Natural killer cell (primary cell): ENCODE results near the gene GSTA2. TPM values are rescaled to one million over a fixed set of nuclear protein-coding genes. Genes with fewer than 3 reads are reported as not detected.

Source experiments
- ATAC-seq, 3 donors: fragments of 150-1000 bp in 2 of 3; fragments of 200-7000 bp in 1 of 3; cut with Tn5 transposase; 1 replicate in 1 of 3; 2 replicates in 2 of 3; pipeline ENCODE4 v1.10.0; 2021; ENCODE audit warnings: mild to moderate bottlenecking in 2 of 3, moderate library complexity in 2 of 3
- DNase-seq, 2 donors: peaks; one replicate each; pipeline versions ENCODE4 v3.0.0 to v3.0.0-alpha.2; 2013 to 2021; ENCODE audit warnings: mixed read lengths in 1 of 2
- H3K27ac ChIP-seq: one replicate; pipeline ENCODE4 v1.5.1; 2013; ENCODE audit warnings: mild to moderate bottlenecking, low read length
- H3K27me3 ChIP-seq: one replicate; pipeline ENCODE4 v1.6.1; 2013; ENCODE audit warnings: low read length; ENCODE audit not compliant: control insufficient read depth, insufficient read depth
- H3K36me3 ChIP-seq: one replicate; pipeline ENCODE4 v1.6.1; 2013; ENCODE audit warnings: low read length; ENCODE audit not compliant: control insufficient read depth, insufficient read depth
- H3K4me1 ChIP-seq: one replicate; pipeline ENCODE4 v1.6.1; 2013; ENCODE audit warnings: low read length; ENCODE audit not compliant: control insufficient read depth, insufficient read depth
- H3K4me3 ChIP-seq: one replicate; pipeline ENCODE4 v1.5.1; 2013; ENCODE audit warnings: low read length
- H3K9me3 ChIP-seq: one replicate; pipeline ENCODE4 v1.6.1; 2013; ENCODE audit warnings: low read length; ENCODE audit not compliant: control insufficient read depth, insufficient read depth
- H3K27ac Mint-ChIP-seq, 2 donors: one replicate each; pipeline ENCODE4 v1.8.0; 2022; ENCODE audit warnings: mild to moderate bottlenecking in 2 of 2, mixed read lengths in 2 of 2, moderate library complexity in 1 of 2
- H3K27me3 Mint-ChIP-seq, 2 donors: one replicate each; pipeline ENCODE4 v1.8.0; 2022; ENCODE audit warnings: low read depth in 2 of 2, mixed read lengths in 2 of 2
- H3K36me3 Mint-ChIP-seq: one replicate; pipeline ENCODE4 v1.8.0; 2022; ENCODE audit warnings: mixed read lengths
- H3K4me1 Mint-ChIP-seq, 2 donors: one replicate each; pipeline ENCODE4 v1.8.0; 2022; ENCODE audit warnings: mixed read lengths in 2 of 2
- H3K4me3 Mint-ChIP-seq: one replicate; pipeline ENCODE4 v1.8.0; 2022; ENCODE audit warnings: mild to moderate bottlenecking, moderate library complexity, mixed read lengths
- H3K9me3 Mint-ChIP-seq, 2 donors: one replicate each; pipeline ENCODE4 v1.8.0; 2022; ENCODE audit warnings: mixed read lengths in 2 of 2
- WGBS: methylation state at CpG from one replicate; pipeline ENCODE4 v1.1.7; 2013; ENCODE audit warnings: missing lambda C conversion rate; ENCODE audit not compliant: insufficient coverage; 5-methylcytosine and 5-hydroxymethylcytosine counted together
- intact Hi-C: fragments of 100-400 bp; cut with micrococcal nuclease; formaldehyde crosslinking; loops from one replicate; pipeline ENCODE4 v1.14.2; 2022
- total RNA-seq, 4 donors: library from RNA; stranded (reverse); fragments of 120-200 nt in 1 of 4; gene quantifications; one replicate each; pipeline versions ENCODE4 v1.2.3 to v1.2.4, GENCODE V29; 2013 to 2022
- TF ChIP-seq, protein P1 (sequence below): fragments of 200-600 bp; IDR thresholded peaks from one replicate; pipeline ENCODE4 v1.8.0; 2022; ENCODE audit warnings: antibody characterized with exemption

GSTA2 gene
- total RNA-seq, 3 donors from 2014 or later (not counting 1 experiment from before 2014, with no cell fraction given): not detected

DNA sequence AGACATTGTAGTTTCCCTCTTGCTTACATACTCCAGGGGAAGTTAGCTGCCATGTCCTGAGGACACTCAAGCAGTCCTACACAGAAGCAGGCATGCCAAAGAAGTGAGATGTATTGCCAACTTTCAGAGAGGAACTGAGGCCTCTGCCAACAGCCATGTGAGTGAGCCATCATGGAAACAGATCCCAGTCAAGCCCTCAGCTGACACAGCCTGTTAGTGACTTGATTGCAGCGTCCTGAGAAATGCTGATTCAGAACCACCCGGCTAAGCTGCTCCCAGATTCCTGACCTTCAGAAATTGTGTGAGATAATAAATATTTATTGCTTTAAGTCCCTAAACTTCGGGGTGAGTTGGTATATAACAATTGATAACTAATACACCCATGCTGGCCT is 38.1 kb downstream of the GSTA2 start:
- ATAC-seq: no peak
- Mint-ChIP-seq H3K4me1 (peaks cover 0 to 6% of the 10 kb centered on the region in 2 donors), H3K36me3 (no peaks in the 10 kb centered on the region), H3K9me3 (no peaks in the 10 kb centered on the region), H3K27me3 (peaks cover 2 to 9% of the 10 kb centered on the region in 2 donors), H3K4me3 (no peak overlapping the region), H3K27ac (no peak overlapping the region)
- Histone ChIP-seq H3K36me3 (no peaks in the 10 kb centered on the region), H3K9me3 (no peaks in the 10 kb centered on the region), H3K4me1 (no peaks in the 10 kb centered on the region), H3K27ac (no peak overlapping the region), H3K27me3 (no peaks in the 10 kb centered on the region), H3K4me3 (no peak overlapping the region)
- TF ChIP-seq, protein P1, sequence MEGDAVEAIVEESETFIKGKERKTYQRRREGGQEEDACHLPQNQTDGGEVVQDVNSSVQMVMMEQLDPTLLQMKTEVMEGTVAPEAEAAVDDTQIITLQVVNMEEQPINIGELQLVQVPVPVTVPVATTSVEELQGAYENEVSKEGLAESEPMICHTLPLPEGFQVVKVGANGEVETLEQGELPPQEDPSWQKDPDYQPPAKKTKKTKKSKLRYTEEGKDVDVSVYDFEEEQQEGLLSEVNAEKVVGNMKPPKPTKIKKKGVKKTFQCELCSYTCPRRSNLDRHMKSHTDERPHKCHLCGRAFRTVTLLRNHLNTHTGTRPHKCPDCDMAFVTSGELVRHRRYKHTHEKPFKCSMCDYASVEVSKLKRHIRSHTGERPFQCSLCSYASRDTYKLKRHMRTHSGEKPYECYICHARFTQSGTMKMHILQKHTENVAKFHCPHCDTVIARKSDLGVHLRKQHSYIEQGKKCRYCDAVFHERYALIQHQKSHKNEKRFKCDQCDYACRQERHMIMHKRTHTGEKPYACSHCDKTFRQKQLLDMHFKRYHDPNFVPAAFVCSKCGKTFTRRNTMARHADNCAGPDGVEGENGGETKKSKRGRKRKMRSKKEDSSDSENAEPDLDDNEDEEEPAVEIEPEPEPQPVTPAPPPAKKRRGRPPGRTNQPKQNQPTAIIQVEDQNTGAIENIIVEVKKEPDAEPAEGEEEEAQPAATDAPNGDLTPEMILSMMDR: no peak
- 90% methylated on average over 2 of the region's 3 CpGs for WGBS
- intact Hi-C loops: no loop called here
- DNase-seq: no peak

DNA sequence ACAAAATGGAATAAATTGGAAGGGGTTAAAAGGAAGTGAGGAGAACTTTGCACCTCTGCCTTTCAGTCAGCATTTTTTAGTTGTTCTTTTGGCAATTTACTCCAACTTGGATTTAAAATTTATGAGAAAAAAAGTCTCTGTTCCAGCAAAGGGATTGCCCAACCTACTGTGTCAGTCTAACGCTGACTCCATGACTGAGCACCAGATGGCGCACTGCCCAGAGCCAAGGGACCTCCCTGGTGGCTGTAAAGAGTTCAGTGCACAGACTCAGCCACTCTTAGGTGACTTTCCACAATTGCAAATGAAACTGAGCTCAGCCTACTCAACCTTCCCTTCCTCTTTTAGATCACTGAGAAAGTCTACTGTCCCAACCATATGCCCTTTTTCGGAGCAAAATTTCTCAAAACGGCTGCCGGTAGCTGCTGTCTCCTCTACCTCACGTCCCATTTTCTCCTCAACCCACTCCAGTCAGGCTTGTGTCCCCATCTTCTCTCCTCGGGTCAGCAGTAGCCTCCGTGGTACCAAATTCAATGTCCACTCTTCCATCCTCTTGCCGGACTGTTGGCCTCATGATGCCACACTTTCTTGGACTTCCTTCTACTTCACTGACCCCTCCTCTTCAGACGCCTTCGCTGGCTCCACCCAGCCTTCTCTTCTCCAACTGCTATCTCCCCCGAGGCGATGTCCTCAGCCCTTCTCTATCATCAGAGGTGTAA is 38.7 kb downstream of the GSTA2 start:
- ATAC-seq (peak; percentile 74 to 89 (median 77)), DNase-seq (peak; percentile 23 to 61)
- TF ChIP-seq, protein P1: peak; percentile 49
- Mint-ChIP-seq H3K4me3 (no peak overlapping the region), H3K27ac (no peak overlapping the region), H3K9me3 (no peaks in the 10 kb centered on the region), H3K36me3 (no peaks in the 10 kb centered on the region), H3K4me1 (peaks cover 0 to 6% of the 10 kb centered on the region in 2 donors), H3K27me3 (peaks cover 2 to 9% of the 10 kb centered on the region in 2 donors)
- no peaks in the 10 kb centered on the region for H3K27me3 ChIP-seq
- H3K27ac ChIP-seq: no peak overlapping the region
- intact Hi-C loops: no loop called here
- 72% methylated on average over 13 of the region's 13 CpGs for WGBS
- no peaks in the 10 kb centered on the region for H3K4me1 ChIP-seq
- no peaks in the 10 kb centered on the region for H3K9me3 ChIP-seq
- H3K4me3 ChIP-seq: no peak overlapping the region
- H3K36me3 ChIP-seq: no peaks in the 10 kb centered on the region

DNA sequence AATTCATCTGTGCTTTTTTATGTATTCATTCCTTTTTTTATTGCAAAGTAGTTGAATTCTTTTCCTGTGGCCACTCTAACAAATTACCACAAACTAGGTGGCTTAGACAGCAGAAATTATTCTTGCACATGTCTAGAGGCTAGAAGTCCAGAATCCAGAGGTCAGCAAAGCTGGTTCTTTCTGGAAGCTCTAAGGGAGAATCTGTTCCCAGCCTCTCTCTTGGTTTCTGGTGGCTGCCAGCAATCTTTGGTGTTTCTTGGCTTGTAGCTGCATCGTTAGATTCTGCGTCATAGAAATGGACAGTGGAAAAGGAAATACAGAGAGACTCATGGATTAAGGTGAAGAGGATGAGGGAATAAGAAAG is 39.3 kb downstream of the GSTA2 start:
- DNase-seq: no peak
- Histone ChIP-seq H3K9me3 (no peaks in the 10 kb centered on the region), H3K4me1 (no peaks in the 10 kb centered on the region), H3K36me3 (no peaks in the 10 kb centered on the region), H3K27ac (no peak overlapping the region), H3K27me3 (no peaks in the 10 kb centered on the region), H3K4me3 (no peak overlapping the region)
- Mint-ChIP-seq H3K4me3 (no peak overlapping the region), H3K9me3 (no peaks in the 10 kb centered on the region), H3K4me1 (peaks cover 0 to 6% of the 10 kb centered on the region in 2 donors), H3K27me3 (peaks cover 2 to 9% of the 10 kb centered on the region in 2 donors), H3K27ac (no peak overlapping the region), H3K36me3 (no peaks in the 10 kb centered on the region)
- TF ChIP-seq, protein P1: no peak
- intact Hi-C loops: no loop called here
- 83% methylated on average over 2 of the region's 2 CpGs for WGBS
- no peak for ATAC-seq

DNA sequence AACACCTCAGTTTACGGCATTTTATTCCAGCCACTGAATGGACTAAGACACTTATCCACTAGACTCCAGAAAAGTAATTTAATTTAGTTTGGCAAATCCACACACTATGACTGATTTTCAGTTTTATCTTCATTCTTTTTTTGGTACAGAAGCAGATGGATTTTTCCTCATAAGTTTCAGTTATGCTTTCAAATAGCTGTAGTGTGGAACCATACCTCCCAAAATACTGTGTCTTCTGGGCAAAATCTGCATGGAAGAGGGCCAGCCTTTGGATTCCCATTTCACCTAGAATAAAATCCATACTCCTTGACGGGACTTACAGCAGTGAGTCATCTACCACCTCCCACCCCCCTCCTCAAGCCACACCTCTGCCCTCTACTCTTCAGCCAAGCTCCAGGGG is 43.0 kb downstream of the GSTA2 start:
- H3K4me3 Mint-ChIP-seq: no peak overlapping the region
- Histone ChIP-seq H3K4me3 (no peak overlapping the region), H3K36me3 (no peaks in the 10 kb centered on the region), H3K9me3 (no peaks in the 10 kb centered on the region), H3K27ac (no peak overlapping the region), H3K27me3 (no peaks in the 10 kb centered on the region), H3K4me1 (no peaks in the 10 kb centered on the region)
- ATAC-seq: no peak
- H3K27ac Mint-ChIP-seq: no peak overlapping the region
- 85% methylated on average over 2 of the region's 2 CpGs for WGBS
- no peak for DNase-seq
- intact Hi-C loops: no loop called here
- TF ChIP-seq, protein P1: no peak
- H3K9me3 Mint-ChIP-seq: no peaks in the 10 kb centered on the region
- no peaks in the 10 kb centered on the region for H3K36me3 Mint-ChIP-seq
- H3K27me3 Mint-ChIP-seq: peaks cover 7 to 16% of the 10 kb centered on the region in 2 donors
- peaks cover 0 to 6% of the 10 kb centered on the region in 2 donors for H3K4me1 Mint-ChIP-seq
